ENCODE results near the gene PLXNA4.

PLXNA4 gene

GRCh38 chr7:132243051-132243450 lies 333.2 kb downstream of the PLXNA4 start:
- TF ChIP-seq GATA2 (IDR thresholded peaks at IDR 0.05; ENCODE audit: low read depth, low read length): no peak
- no peak for TF ChIP-seq GATA3 (IDR thresholded peaks at IDR 0.05; ENCODE audit: low read depth, low read length)

GRCh38 chr7:132242192-132242812 lies 334.0 kb downstream of the PLXNA4 start:
- TF ChIP-seq GATA2 (IDR thresholded peaks at IDR 0.05; ENCODE audit: low read depth, low read length) (no peak), GATA3 (IDR thresholded peaks at IDR 0.05; ENCODE audit: low read depth, low read length) (no peak)

GRCh38 chr7:132240821-132241422 lies 335.3 kb downstream of the PLXNA4 start:
- no peak for TF ChIP-seq GATA2 (IDR thresholded peaks at IDR 0.05; ENCODE audit: low read depth, low read length)
- no peak for TF ChIP-seq GATA3 (IDR thresholded peaks at IDR 0.05; ENCODE audit: low read depth, low read length)

- TF ChIP-seq GATA3 (IDR thresholded peaks at IDR 0.05; ENCODE audit: low read depth, low read length) (no peak), GATA2 (IDR thresholded peaks at IDR 0.05; ENCODE audit: low read depth, low read length) (no peak)
These were observed 336.0 kb downstream of the PLXNA4 start for GRCh38 chr7:132240262-132240661.

- no peak for TF ChIP-seq GATA2 (IDR thresholded peaks at IDR 0.05; ENCODE audit: low read depth, low read length)
- TF ChIP-seq GATA3 (IDR thresholded peaks at IDR 0.05; ENCODE audit: low read depth, low read length): no peak
These were observed 336.8 kb downstream of the PLXNA4 start for GRCh38 chr7:132239422-132239994.

- no peak for TF ChIP-seq GATA3 (IDR thresholded peaks at IDR 0.05; ENCODE audit: low read depth, low read length)
- TF ChIP-seq GATA2 (IDR thresholded peaks at IDR 0.05; ENCODE audit: low read depth, low read length): no peak
These were observed 341.6 kb downstream of the PLXNA4 start for GRCh38 chr7:132234711-132235110.

- TF ChIP-seq GATA2 (IDR thresholded peaks at IDR 0.05; ENCODE audit: low read depth, low read length): no peak
- TF ChIP-seq GATA3 (IDR thresholded peaks at IDR 0.05; ENCODE audit: low read depth, low read length): no peak
These were observed 343.9 kb downstream of the PLXNA4 start for GRCh38 chr7:132232406-132232805.

DNA sequence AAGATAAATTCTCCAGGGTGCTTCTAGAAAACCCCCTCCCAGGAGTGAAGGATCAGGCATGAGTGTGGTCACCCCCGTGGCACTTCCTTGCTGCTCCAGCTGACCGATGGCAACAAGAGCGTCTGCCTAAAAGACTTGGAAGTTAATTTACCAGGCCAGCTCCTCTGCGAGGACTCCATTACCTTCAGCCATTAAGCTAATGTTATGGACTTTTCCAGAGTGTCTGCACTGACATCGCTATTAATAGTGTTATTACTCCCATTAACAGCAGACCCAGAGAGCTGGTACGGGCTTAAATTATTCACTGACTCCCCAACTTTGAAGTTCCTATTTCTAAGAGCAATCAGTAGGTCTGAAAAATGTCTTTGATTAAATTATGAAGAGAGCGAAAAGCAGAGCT lies 345.8 kb downstream of the PLXNA4 start:
- no peak for TF ChIP-seq GATA3 (IDR thresholded peaks at IDR 0.05; ENCODE audit: low read depth, low read length)
- TF ChIP-seq GATA2 (IDR thresholded peaks at IDR 0.05; ENCODE audit: low read depth, low read length): no peak

GRCh38 chr7:132228240-132228639 lies 348.0 kb downstream of the PLXNA4 start:
- TF ChIP-seq GATA3 (IDR thresholded peaks at IDR 0.05; ENCODE audit: low read depth, low read length) (no peak), GATA2 (IDR thresholded peaks at IDR 0.05; ENCODE audit: low read depth, low read length) (no peak)

GRCh38 chr7:132226957-132227290 lies 349.3 kb downstream of the PLXNA4 start:
- TF ChIP-seq GATA2 (IDR thresholded peaks at IDR 0.05; ENCODE audit: low read depth, low read length) (no peak), GATA3 (IDR thresholded peaks at IDR 0.05; ENCODE audit: low read depth, low read length) (no peak)

- TF ChIP-seq GATA2 (IDR thresholded peaks at IDR 0.05; ENCODE audit: low read depth, low read length) (no peak), GATA3 (IDR thresholded peaks at IDR 0.05; ENCODE audit: low read depth, low read length) (no peak)
These were observed 350.0 kb downstream of the PLXNA4 start for GRCh38 chr7:132226046-132226956.

DNA sequence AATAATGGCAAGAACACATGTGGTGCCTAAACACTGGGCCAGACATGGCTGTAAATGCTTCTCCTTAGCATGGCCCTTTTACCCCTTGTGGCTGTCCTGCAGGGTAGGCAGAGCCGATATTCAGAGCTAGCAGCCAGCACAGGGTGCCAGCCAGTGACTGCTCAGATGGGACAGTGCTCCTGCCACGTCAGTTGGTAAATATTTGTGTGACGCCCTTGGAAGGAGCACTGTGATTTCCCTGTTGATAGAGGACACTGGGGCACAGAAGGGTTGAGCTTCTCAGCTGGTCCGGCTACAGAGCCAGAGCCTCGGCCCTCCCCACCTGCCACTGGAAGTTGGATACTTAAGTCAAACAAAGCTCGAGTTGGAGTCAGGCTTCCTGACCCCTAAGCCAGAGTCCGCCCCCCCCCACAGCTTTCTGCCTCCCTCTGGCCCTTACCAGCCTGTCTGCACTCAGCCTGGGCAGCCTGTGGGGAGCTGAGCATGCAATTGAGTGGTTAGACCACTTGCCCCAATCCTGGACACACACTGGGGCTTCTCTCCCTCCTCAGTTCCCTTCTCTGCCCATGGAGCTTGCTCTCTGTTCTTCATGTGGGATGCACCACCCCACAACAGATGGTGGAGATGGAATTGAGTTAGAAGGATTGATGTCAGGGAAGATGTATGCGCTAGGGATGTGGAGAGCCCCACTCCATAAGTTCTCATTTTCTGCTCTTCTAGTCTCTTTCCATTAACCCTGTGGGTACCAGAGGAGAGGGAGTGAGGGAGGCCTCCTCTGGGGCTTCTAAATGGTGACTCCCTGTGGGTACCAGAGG lies 350.8 kb downstream of the PLXNA4 start:
- TF ChIP-seq GATA3 (IDR thresholded peaks at IDR 0.05; ENCODE audit: low read depth, low read length) (no peak), GATA2 (IDR thresholded peaks at IDR 0.05; ENCODE audit: low read depth, low read length) (no peak)

DNA sequence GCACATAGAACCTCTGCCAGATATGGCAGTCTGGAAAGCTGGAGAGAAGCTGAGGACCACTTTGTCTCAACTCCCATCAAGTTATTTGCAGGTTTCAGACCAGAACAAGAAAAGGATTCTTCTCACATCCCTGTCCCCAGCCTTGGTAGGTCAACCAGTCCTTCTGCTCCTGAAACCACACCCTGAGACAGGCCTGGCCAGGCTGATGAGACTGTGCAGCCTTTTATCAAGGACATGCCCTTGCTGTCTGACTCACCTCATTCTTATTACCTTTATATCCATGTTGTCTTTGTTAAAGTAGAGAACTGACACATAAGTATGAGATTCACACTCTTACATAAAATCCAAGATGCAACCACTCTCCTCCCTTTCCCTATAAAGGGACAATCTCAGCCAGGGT lies 354.9 kb downstream of the PLXNA4 start:
- TF ChIP-seq GATA2 (IDR thresholded peaks at IDR 0.05; ENCODE audit: low read depth, low read length) (no peak), GATA3 (IDR thresholded peaks at IDR 0.05; ENCODE audit: low read depth, low read length) (no peak)

DNA sequence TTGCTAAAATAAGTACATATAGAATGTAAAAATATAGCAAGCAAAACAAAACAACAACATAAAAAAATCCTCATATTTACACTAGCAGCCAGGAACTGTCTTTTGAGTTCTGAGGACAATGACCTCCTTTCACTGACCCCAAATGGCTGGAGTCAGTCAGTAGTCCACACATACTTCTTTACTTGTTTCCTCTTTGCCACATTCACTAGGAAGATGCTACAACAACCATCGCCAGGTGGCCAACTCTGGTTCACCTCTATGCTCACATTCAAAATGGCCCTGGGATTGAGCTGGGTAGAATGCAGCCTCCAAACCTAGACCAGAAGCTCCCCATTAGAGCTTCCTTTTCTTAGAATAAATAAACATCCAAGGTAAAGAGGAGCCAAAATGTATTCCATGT lies 356.2 kb downstream of the PLXNA4 start:
- TF ChIP-seq GATA2 (IDR thresholded peaks at IDR 0.05; ENCODE audit: low read depth, low read length): no peak
- no peak for TF ChIP-seq GATA3 (IDR thresholded peaks at IDR 0.05; ENCODE audit: low read depth, low read length)

All from SH-SY5Y (cell line).